Activated T-helper 9 cell treated with anti-CD3 and anti-CD28 coated beads, Interleukin-2, amount 50 U/mL, for 16 hours (primary cell): ENCODE measurements around the gene RABL2B.
A peak's percentile ranks its signal among the peaks of the same experiment; 100 is the strongest.

ENCODE experiments used
- DNase-seq: peaks from one replicate; pipeline ENCODE4 v3.0.0-alpha.2; 2020; ENCODE audit warnings: low read depth

RABL2B gene

GRCh38 chr22:50737728-50738648 lies 45.4 kb downstream of the RABL2B start, which contains the start of gene ACR:
Gene ACR, plus strand, starts transcription at chr22:50738204. Its CDS starts 32 bp downstream, at chr22:50738236.
- DNase-seq = no peak

GRCh38 chr22:50735739-50736030 lies 47.8 kb downstream of the RABL2B start:
- no peak for DNase-seq

- DNase-seq = no peak
These were observed 48.3 kb downstream of the RABL2B start for GRCh38 chr22:50734986-50735738.

GRCh38 chr22:50734343-50734771 lies 49.1 kb downstream of the RABL2B start:
- DNase-seq = no peak

GRCh38 chr22:50733521-50734342 lies 49.7 kb downstream of the RABL2B start:
- DNase-seq = no peak

- DNase-seq = no peak
These were observed 50.8 kb downstream of the RABL2B start for GRCh38 chr22:50732681-50733080.

- DNase-seq = peak; percentile 43
These were observed 51.4 kb downstream of the RABL2B start for GRCh38 chr22:50731811-50732624.

- DNase-seq = no peak
These were observed 52.3 kb downstream of the RABL2B start for GRCh38 chr22:50730941-50731661.

GRCh38 chr22:50730013-50730891 lies 53.2 kb downstream of the RABL2B start:
- DNase-seq = no peak

GRCh38 chr22:50729391-50730012 lies 53.9 kb downstream of the RABL2B start:
- no peak for DNase-seq

GRCh38 chr22:50728523-50728931 lies 54.9 kb downstream of the RABL2B start:
- DNase-seq = no peak

- no peak for DNase-seq
These were observed 55.5 kb downstream of the RABL2B start for GRCh38 chr22:50727678-50728522.

GRCh38 chr22:50726643-50727340 lies 56.6 kb downstream of the RABL2B start:
- no peak for DNase-seq

GRCh38 chr22:50725597-50725996 lies 57.8 kb downstream of the RABL2B start:
- DNase-seq = no peak

- DNase-seq = no peak
These were observed 58.8 kb downstream of the RABL2B start for GRCh38 chr22:50724616-50725015.

- DNase-seq = no peak
These were observed 59.4 kb downstream of the RABL2B start for GRCh38 chr22:50723991-50724390.

GRCh38 chr22:50722716-50723428 lies 60.6 kb downstream of the RABL2B start:
- DNase-seq = no peak
